ENCODE results near the gene MEG3. TPM values are rescaled to one million over a fixed set of nuclear protein-coding genes. Genes with fewer than 3 reads are reported as not detected.

MEG3 gene
- total RNA-seq, 4 donors from 2014 or later: 38.8 to 77.4 (median 52.7) TPM

DNA sequence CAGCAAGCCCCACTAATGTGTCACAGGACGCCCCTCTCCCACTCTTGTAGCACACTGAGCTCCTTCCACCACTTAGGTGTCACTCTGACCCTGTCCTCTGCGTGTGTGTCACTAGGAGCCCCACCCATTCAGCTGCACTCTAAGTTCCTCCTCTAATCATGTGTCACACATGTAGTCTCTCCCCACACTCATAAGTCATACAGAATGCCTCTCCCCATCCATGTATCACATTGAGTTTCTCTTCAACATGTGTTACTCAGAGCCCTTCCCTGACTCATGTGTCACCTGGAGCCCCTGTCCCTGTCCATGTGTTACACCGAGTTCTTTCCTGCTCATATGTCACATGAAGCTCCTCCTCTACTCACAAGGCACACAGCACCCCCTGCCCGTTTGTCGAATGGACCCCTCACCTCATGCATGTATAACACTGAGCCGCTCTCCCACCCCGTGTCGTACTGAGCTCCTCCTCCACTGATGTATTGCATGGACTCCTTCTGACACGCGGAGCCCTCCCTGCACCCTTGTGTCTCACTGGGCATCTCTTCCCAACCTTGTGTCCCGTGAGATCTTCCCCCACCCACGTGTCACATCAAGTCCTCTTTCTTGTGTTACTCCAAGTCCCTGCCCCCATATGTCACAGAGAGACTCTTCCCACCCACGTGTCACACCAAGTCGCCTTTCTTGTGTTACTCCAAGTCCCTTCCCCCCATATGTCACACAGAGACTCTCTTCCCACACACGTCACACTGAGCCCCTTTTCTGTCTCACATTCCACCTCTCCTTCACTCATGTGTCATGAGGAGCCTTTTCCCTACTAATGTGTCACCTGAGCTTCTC is 46.6 kb downstream of the MEG3 start:
- TF ChIP-seq, protein P1, sequence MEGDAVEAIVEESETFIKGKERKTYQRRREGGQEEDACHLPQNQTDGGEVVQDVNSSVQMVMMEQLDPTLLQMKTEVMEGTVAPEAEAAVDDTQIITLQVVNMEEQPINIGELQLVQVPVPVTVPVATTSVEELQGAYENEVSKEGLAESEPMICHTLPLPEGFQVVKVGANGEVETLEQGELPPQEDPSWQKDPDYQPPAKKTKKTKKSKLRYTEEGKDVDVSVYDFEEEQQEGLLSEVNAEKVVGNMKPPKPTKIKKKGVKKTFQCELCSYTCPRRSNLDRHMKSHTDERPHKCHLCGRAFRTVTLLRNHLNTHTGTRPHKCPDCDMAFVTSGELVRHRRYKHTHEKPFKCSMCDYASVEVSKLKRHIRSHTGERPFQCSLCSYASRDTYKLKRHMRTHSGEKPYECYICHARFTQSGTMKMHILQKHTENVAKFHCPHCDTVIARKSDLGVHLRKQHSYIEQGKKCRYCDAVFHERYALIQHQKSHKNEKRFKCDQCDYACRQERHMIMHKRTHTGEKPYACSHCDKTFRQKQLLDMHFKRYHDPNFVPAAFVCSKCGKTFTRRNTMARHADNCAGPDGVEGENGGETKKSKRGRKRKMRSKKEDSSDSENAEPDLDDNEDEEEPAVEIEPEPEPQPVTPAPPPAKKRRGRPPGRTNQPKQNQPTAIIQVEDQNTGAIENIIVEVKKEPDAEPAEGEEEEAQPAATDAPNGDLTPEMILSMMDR (IDR thresholded peaks at IDR 0.05; ENCODE audit: low read depth): no peak

DNA sequence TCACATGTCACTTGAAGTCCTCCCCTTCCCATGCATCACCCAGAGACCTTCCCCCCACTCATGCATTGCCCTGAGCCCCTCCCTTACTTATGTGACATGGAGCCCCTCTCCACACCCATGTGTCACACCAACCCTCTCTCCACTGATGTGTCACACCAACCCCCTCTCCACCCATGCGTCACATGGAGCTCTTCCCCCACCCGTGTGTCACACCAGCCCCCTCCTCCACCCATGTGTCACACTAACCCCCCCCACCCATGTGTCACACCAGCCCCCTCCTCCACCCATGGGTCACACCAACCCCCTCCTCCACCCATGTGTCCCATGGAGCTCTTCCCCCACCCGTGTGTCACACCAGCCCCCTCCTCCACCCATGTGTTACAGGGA is 47.2 kb downstream of the MEG3 start:
- TF ChIP-seq, protein P1 (IDR thresholded peaks at IDR 0.05; ENCODE audit: low read depth): no peak

DNA sequence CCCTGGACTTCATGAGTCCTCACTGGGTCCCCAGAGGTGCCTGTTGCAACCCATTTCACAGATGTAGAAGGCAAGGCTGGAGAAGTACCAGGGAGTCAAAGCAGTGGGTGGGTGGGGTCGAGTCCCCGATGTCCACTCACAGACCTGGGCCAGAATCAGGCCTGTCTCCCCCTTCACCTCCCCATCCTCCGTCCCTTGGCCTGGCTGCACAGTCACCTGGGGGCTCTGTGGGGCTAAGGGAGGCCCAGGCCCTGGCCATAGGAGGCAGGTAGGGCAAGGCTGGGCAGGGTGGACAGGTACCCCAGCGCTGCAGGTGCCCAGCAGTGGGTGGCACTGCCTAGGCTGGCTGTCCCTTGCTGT is 48.1 kb downstream of the MEG3 start:
- TF ChIP-seq, protein P1 (IDR thresholded peaks at IDR 0.05; ENCODE audit: low read depth): no peak

DNA sequence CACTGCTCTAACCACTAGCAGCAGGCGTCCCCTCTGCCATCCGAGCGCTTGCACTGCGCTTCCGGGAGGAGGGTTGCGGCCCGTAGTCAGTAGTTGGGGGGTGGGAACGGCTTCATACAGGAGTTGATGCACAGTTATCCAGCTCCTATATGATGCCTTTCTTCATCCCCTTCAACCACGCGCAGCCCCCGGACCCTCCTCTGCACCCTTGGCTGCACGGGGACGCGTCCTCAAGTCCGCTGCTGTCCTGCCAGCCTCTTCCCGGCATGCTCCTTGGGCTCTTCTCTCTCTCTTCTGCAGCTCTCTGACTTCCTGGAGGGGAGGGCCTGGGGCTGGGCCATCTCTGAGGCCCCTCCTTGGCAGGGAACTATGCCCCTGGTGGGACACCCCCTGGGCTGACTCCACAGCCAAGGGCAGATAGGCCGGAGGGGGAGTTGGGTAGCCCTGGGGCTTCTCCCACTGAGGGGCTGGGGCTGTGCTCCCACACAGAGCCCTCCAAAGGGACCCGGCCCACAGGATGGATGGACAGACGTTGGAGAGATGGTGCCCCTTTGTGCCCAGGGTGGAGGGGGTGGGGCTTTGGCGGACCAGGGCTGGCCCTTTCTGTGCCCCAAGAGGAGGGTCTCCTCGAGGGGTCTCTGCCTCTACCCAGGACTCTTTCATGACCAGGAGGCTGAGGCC is 48.6 kb downstream of the MEG3 start:
- TF ChIP-seq, protein P1 (IDR thresholded peaks at IDR 0.05; ENCODE audit: low read depth): no peak

DNA sequence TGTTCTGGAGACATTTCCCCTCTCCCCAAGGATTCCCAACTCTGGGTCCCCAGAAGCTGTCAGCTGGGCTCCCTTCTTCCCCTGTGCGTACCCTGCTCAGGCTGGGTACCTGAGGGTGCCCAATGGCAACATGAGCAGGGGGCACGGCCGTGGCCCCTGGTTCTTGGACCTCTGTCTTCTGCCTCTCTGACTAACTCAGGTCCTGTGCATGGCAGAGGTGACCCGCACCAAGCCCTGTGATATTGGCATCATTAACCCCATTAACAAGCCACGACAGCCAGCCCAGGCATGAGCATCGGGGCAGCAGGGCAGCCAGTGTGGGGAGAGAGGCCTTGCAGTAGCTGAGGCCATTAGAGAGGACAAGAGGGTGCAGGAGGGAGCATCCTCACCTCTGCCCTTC is 49.2 kb downstream of the MEG3 start:
- TF ChIP-seq, protein P1 (IDR thresholded peaks at IDR 0.05; ENCODE audit: low read depth): no peak

DNA sequence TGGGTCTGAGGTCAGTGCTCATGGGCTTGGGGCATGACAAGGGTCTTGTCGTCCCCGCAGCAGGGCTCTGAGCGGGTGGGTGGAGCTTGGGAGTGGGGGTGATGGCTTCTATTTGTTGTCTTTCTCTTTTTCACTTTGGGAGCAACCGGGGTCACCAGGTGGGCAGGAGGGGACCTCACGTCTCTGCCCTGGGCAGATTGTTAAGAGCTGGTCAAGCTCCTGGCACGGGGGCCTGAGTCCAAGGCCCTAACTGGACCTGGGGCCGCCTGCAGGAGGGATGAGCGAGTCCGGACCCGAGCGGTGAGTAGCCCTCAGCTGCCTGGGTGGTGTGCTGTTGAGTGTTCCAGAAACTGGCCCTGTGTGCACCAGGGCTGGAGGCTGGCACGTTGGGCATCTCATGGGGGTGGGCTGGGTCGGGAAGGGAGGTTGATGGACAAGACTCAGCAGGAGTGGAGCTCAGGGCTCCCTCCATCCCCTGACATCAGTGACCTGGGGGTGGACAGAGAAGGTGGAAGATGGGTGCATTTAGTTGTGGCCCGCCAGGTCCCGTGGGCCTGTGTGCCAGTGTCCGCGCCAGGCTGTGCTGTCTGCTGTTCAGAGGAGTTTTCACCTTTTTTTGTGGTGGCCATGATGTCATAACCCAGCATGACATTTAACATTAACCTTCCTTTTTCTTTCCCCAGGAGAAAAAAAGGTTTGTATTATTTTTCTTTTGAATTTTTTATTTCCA is 50.1 kb downstream of the MEG3 start:
- TF ChIP-seq, protein P1 (IDR thresholded peaks at IDR 0.05; ENCODE audit: low read depth): no peak

Data from subcutaneous adipose tissue (tissue), 4 donors.